ENCODE results near the gene CLN5.
"Not testable (repeated sequence)": the region's sequence is repeated elsewhere in the genome, so short reads cannot be mapped to it uniquely, and the experiment has no call there.

The CLN5 gene

GRCh38 chr13:76973920-76974617, 17.8 kb upstream of the CLN5 start:
- DNase-seq, result no peak
- intact Hi-C loops (cut with DNase I), result no loop called here

GRCh38 chr13:76974618-76974975, 17.3 kb upstream of the CLN5 start:
- no peak for DNase-seq
- intact Hi-C loops (cut with DNase I), result no loop called here

- intact Hi-C loops (cut with DNase I), result no loop called here
- no peak for DNase-seq
These were observed 16.0 kb upstream of the CLN5 start for GRCh38 chr13:76975863-76976262.

- no peak for DNase-seq
- intact Hi-C loops (cut with DNase I), result no loop called here
These were observed 15.4 kb upstream of the CLN5 start for GRCh38 chr13:76976490-76976889.

GRCh38 chr13:76976929-76977328, 15.0 kb upstream of the CLN5 start:
- DNase-seq, result no peak
- intact Hi-C loops (cut with DNase I), result no loop called here

GRCh38 chr13:76980075-76980718, 11.7 kb upstream of the CLN5 start:
- DNase-seq, result peak; percentile 44 to 95 (median 86)
- intact Hi-C loops (cut with DNase I), result loop anchor here (10.0 kb wide), 1 partner anchor 1095 kb away; no protein-coding TSS in a partner anchor

- intact Hi-C loops (cut with DNase I), result loop anchor here (10.0 kb wide), 1 partner anchor 1097 kb away; no protein-coding TSS in a partner anchor
- DNase-seq, result no peak
These were observed 9.8 kb upstream of the CLN5 start for GRCh38 chr13:76982061-76982460.

- intact Hi-C loops (cut with DNase I), result loop anchor here (10.0 kb wide), 1 partner anchor 1099 kb away; no protein-coding TSS in a partner anchor
- no peak for DNase-seq
These were observed 8.2 kb upstream of the CLN5 start for GRCh38 chr13:76983676-76984075.

- intact Hi-C loops (cut with DNase I), result no loop called here
- peak in 5 of 42 donors; percentile 5 to 20 (median 13) for DNase-seq
These were observed 467 bp upstream of the CLN5 start for GRCh38 chr13:76991432-76991795.

- DNase-seq, result peak in 32 of 42 donors; percentile 15 to 63 (median 34)
- intact Hi-C loops (cut with DNase I), result loop anchor here (2.0 kb wide), 1 partner anchor 34 kb away; the partner anchor contains the start of gene FBXL3
These were observed 694 bp downstream of the CLN5 start for GRCh38 chr13:76992548-76993001.

- intact Hi-C loops (cut with DNase I), result loop anchor here (2.0 kb wide), 1 partner anchor 34 kb away; the partner anchor contains the start of gene FBXL3
- DNase-seq, result peak in 5 of 42 donors; percentile 12 to 52 (median 19)
These were observed 1.1 kb downstream of the CLN5 start for GRCh38 chr13:76993021-76993420.

GRCh38 chr13:76993473-76993872, 1.6 kb downstream of the CLN5 start:
- intact Hi-C loops (cut with DNase I), result loop anchor here (2.0 kb wide), 1 partner anchor 33 kb away; the partner anchor contains the start of gene FBXL3
- no peak for DNase-seq

- DNase-seq, result no peak
- intact Hi-C loops (cut with DNase I), result no loop called here
These were observed 2.4 kb downstream of the CLN5 start for GRCh38 chr13:76994281-76994680.

- no peak for DNase-seq
- intact Hi-C loops (cut with DNase I), result no loop called here
These were observed 8.6 kb downstream of the CLN5 start for GRCh38 chr13:77000475-77000874.

GRCh38 chr13:77001540-77001939, 9.7 kb downstream of the CLN5 start:
- intact Hi-C loops (cut with DNase I), result no loop called here
- DNase-seq, result no peak

- intact Hi-C loops (cut with DNase I), result no loop called here
- no peak for DNase-seq
These were observed 10.2 kb downstream of the CLN5 start for GRCh38 chr13:77001963-77002587.

- DNase-seq, result peak in 1 of 42 donors; percentile 31
These were observed 10.8 kb downstream of the CLN5 start for GRCh38 chr13:77002590-77003190.

GRCh38 chr13:77008337-77008736, 16.5 kb downstream of the CLN5 start:
- intact Hi-C loops (cut with DNase I); DNase-seq: not testable (repeated sequence)

More at GRCh38 chr13:77002590-77003190, 10.8 kb downstream of the CLN5 start:
- intact Hi-C loops (cut with DNase I), result no loop called here

GRCh38 chr13:77009011-77009410, 17.1 kb downstream of the CLN5 start:
- intact Hi-C loops (cut with DNase I), result no loop called here
- no peak for DNase-seq
